ENCODE data around the gene TCIRG1. TPM values are rescaled to one million over a fixed set of nuclear protein-coding genes. Genes with fewer than 3 reads are reported as not detected.
A peak's percentile ranks its signal among the peaks of the same experiment; 100 is the strongest.

Gene TCIRG1
- total and polyA plus RNA-seq, 2 of the 13 experiments (the other 11 are each of a cell fraction or from before 2014, with no cell fraction given): 48.0 to 69.6 TPM

DNA sequence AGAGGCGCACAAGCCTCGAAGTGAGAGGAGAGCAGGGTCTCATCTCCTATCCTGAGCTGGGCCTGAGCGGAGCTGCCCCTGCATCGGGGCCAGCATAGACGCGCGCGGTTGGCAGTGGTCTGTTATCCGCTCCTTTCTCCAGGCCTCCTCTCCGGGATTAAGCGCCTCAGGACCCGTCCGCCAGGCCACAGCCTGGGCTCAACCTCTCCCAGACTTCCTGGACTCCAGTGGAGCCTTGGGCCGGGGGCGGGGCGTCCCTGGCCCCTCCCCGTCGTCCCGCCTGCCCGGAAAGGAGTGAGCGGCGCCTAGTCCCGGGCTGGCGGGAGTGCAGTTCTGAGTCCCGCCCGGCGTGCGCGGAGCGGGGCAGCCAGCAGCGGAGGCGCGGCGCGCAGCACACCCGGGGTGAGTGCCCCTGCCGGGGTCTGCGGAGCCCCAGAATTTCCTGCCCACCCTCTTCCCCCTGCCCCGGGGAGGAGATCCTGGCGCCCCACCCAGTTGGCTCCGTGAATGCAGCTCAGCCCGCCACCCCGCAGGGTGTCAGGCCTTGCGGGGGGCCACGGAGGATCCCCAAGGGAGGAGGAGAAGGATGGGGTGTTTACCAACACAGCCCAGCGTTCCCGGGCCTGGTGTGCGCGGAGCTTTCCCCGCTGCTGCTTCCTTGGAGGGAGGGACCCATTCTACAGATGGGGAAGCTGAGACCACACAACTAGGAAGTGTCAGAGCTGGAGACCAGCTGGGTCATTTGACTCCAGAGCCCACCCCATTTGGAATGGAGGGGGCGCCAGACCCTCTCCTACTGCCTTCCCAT is at the start of gene TCIRG1 (continued):
- TF ChIP-seq ZNF205 (CRISPR knock-in tag; IDR thresholded peaks at IDR 0.05): no peak
- TF ChIP-seq MEF2D (CRISPR knock-in tag; IDR thresholded peaks at IDR 0.05): no peak
- TF ChIP-seq, protein P1, sequence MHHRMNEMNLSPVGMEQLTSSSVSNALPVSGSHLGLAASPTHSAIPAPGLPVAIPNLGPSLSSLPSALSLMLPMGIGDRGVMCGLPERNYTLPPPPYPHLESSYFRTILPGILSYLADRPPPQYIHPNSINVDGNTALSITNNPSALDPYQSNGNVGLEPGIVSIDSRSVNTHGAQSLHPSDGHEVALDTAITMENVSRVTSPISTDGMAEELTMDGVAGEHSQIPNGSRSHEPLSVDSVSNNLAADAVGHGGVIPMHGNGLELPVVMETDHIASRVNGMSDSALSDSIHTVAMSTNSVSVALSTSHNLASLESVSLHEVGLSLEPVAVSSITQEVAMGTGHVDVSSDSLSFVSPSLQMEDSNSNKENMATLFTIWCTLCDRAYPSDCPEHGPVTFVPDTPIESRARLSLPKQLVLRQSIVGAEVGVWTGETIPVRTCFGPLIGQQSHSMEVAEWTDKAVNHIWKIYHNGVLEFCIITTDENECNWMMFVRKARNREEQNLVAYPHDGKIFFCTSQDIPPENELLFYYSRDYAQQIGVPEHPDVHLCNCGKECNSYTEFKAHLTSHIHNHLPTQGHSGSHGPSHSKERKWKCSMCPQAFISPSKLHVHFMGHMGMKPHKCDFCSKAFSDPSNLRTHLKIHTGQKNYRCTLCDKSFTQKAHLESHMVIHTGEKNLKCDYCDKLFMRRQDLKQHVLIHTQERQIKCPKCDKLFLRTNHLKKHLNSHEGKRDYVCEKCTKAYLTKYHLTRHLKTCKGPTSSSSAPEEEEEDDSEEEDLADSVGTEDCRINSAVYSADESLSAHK (CRISPR knock-in tag; IDR thresholded peaks at IDR 0.05; ENCODE audit: borderline replicate concordance): no peak
- no peak for TF ChIP-seq SOX5 (CRISPR knock-in tag; IDR thresholded peaks at IDR 0.05; ENCODE audit: borderline replicate concordance)
- TF ChIP-seq, protein P2, sequence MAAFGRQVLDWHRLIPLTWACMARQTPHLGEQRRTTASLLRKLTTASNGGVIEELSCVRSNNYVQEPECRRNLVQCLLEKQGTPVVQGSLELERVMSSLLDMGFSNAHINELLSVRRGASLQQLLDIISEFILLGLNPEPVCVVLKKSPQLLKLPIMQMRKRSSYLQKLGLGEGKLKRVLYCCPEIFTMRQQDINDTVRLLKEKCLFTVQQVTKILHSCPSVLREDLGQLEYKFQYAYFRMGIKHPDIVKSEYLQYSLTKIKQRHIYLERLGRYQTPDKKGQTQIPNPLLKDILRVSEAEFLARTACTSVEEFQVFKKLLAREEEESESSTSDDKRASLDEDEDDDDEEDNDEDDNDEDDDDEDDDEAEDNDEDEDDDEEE (CRISPR knock-in tag; IDR thresholded peaks at IDR 0.05): no peak
- no peak for TF ChIP-seq ZNF749 (CRISPR knock-in tag; IDR thresholded peaks at IDR 0.05; ENCODE audit: borderline replicate concordance)
- 0 out of 2 replicates have a peak, but pooled peaks have one; percentile 56 for TF ChIP-seq THYN1 (CRISPR knock-in tag; IDR thresholded peaks at IDR 0.05; ENCODE audit: borderline replicate concordance, low read depth)
- no peak for TF ChIP-seq ZBTB21 (CRISPR knock-in tag; IDR thresholded peaks at IDR 0.05)
- TF ChIP-seq ZNF782 (CRISPR knock-in tag; IDR thresholded peaks at IDR 0.05; ENCODE audit: borderline replicate concordance): no peak
- no peak for TF ChIP-seq ZNF75D (CRISPR knock-in tag; IDR thresholded peaks at IDR 0.05; ENCODE audit: borderline replicate concordance)
- TF ChIP-seq, protein P3, sequence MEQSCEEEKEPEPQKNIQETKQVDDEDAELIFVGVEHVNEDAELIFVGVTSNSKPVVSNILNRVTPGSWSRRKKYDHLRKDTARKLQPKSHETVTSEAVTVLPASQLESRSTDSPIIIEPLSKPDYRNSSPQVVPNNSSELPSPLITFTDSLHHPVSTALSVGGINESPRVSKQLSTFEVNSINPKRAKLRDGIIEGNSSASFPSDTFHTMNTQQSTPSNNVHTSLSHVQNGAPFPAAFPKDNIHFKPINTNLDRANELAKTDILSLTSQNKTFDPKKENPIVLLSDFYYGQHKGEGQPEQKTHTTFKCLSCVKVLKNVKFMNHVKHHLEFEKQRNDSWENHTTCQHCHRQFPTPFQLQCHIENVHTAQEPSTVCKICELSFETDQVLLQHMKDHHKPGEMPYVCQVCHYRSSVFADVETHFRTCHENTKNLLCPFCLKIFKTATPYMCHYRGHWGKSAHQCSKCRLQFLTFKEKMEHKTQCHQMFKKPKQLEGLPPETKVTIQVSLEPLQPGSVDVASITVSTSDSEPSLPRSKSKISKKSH (CRISPR knock-in tag; IDR thresholded peaks at IDR 0.05; ENCODE audit: borderline replicate concordance): no peak
- no peak for TF ChIP-seq KLF13 (CRISPR knock-in tag; IDR thresholded peaks at IDR 0.05)
- TF ChIP-seq, protein P4, sequence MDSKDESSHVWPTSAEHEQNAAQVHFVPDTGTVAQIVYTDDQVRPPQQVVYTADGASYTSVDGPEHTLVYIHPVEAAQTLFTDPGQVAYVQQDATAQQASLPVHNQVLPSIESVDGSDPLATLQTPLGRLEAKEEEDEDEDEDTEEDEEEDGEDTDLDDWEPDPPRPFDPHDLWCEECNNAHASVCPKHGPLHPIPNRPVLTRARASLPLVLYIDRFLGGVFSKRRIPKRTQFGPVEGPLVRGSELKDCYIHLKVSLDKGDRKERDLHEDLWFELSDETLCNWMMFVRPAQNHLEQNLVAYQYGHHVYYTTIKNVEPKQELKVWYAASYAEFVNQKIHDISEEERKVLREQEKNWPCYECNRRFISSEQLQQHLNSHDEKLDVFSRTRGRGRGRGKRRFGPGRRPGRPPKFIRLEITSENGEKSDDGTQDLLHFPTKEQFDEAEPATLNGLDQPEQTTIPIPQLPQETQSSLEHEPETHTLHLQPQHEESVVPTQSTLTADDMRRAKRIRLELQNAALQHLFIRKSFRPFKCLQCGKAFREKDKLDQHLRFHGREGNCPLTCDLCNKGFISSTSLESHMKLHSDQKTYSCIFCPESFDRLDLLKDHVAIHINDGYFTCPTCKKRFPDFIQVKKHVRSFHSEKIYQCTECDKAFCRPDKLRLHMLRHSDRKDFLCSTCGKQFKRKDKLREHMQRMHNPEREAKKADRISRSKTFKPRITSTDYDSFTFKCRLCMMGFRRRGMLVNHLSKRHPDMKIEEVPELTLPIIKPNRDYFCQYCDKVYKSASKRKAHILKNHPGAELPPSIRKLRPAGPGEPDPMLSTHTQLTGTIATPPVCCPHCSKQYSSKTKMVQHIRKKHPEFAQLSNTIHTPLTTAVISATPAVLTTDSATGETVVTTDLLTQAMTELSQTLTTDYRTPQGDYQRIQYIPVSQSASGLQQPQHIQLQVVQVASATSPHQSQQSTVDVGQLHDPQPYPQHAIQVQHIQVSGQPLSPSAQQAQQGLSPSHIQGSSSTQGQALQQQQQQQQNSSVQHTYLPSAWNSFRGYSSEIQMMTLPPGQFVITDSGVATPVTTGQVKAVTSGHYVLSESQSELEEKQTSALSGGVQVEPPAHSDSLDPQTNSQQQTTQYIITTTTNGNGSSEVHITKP (CRISPR knock-in tag; IDR thresholded peaks at IDR 0.05; ENCODE audit: low read depth): no peak
- no peak for TF ChIP-seq ZFAT (CRISPR knock-in tag; conservative IDR thresholded peaks at IDR 0.05)
- no peak; the same call in 1 of the 2 replicates for TF ChIP-seq ZNF546 (CRISPR knock-in tag; conservative IDR thresholded peaks at IDR 0.05)

Measured in HepG2 (cell line).